Upper lobe of right lung (tissue), 1 donor: ENCODE results near the gene KCNQ5. TPM values are rescaled to one million over a fixed set of nuclear protein-coding genes. Genes with fewer than 3 reads are reported as not detected.

Experiments
- ATAC-seq: fragments of 200-7000 bp; cut with Tn5 transposase; one replicate; pipeline ENCODE4 v1.9.1; 2020; ENCODE audit warnings: mild to moderate bottlenecking, moderate library complexity
- DNase-seq: peaks from one replicate; pipeline ENCODE4 v3.0.0-alpha.2; 2020
- H3K27ac ChIP-seq: fragments of 200-600 bp; one replicate; pipeline ENCODE4 v1.8.0; 2022
- H3K27me3 ChIP-seq: fragments of 200-600 bp; one replicate; pipeline ENCODE4 v1.8.0; 2022; ENCODE audit warnings: mild to moderate bottlenecking
- H3K36me3 ChIP-seq: fragments of 200-600 bp; one replicate; pipeline ENCODE4 v1.8.0; 2022
- H3K4me1 ChIP-seq: fragments of 200-600 bp; one replicate; pipeline ENCODE4 v1.8.0; 2022
- H3K4me3 ChIP-seq: fragments of 200-600 bp; one replicate; pipeline ENCODE4 v1.8.0; 2022; ENCODE audit warnings: mild to moderate bottlenecking
- H3K9me3 ChIP-seq: fragments of 200-600 bp; one replicate; pipeline ENCODE4 v1.8.0; 2022
- intact Hi-C: fragments of 100-400 bp; cut with DNase I; formaldehyde crosslinking; loops from one replicate; pipeline ENCODE4 v1.11.0; 2022
- total RNA-seq: library from RNA; stranded (reverse); fragmentation: NEBNext Ultra II Directional; extraction: Animal tissue kit (Norgen Biotek cat#: 25700); gene quantifications from one replicate; pipeline ENCODE4 v1.2.1, GENCODE V29; 2021
- TF ChIP-seq, protein P1 (sequence below): fragments of 200-600 bp; IDR thresholded peaks from one replicate; pipeline ENCODE4 v1.8.0; 2022; ENCODE audit warnings: antibody characterized with exemption
- donor health status: DM: no; HTN: yes; CAD: no; lungs with severe emphysema.

The KCNQ5 gene
- total RNA-seq, 1 donor from 2014 or later = 1.3 TPM

- Histone ChIP-seq H3K9me3 (no peaks in the 10 kb centered on the region), H3K36me3 (no peaks in the 10 kb centered on the region), H3K27me3 (no peaks in the 10 kb centered on the region), H3K27ac (no peak overlapping the region), H3K4me1 (no peaks in the 10 kb centered on the region), H3K4me3 (no peak overlapping the region)
- TF ChIP-seq, protein P1, sequence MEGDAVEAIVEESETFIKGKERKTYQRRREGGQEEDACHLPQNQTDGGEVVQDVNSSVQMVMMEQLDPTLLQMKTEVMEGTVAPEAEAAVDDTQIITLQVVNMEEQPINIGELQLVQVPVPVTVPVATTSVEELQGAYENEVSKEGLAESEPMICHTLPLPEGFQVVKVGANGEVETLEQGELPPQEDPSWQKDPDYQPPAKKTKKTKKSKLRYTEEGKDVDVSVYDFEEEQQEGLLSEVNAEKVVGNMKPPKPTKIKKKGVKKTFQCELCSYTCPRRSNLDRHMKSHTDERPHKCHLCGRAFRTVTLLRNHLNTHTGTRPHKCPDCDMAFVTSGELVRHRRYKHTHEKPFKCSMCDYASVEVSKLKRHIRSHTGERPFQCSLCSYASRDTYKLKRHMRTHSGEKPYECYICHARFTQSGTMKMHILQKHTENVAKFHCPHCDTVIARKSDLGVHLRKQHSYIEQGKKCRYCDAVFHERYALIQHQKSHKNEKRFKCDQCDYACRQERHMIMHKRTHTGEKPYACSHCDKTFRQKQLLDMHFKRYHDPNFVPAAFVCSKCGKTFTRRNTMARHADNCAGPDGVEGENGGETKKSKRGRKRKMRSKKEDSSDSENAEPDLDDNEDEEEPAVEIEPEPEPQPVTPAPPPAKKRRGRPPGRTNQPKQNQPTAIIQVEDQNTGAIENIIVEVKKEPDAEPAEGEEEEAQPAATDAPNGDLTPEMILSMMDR = no peak
- DNase-seq = no peak
- no peak for ATAC-seq
- intact Hi-C loops = no loop called here
Observed at GRCh38 chr6:72842140-72842539, 220.3 kb downstream of the KCNQ5 start.

- no peak overlapping the region for H3K4me3 ChIP-seq
- H3K9me3 ChIP-seq = no peaks in the 10 kb centered on the region
- no peaks in the 10 kb centered on the region for H3K27me3 ChIP-seq
- ATAC-seq (no peak), DNase-seq (no peak)
- intact Hi-C loops = no loop called here
- TF ChIP-seq, protein P1 = no peak
- H3K36me3 ChIP-seq = no peaks in the 10 kb centered on the region
- no peaks in the 10 kb centered on the region for H3K4me1 ChIP-seq
- no peak overlapping the region for H3K27ac ChIP-seq
Observed at GRCh38 chr6:72844614-72845013, 222.8 kb downstream of the KCNQ5 start.

- no peaks in the 10 kb centered on the region for H3K36me3 ChIP-seq
- H3K4me1 ChIP-seq = no peaks in the 10 kb centered on the region
- H3K9me3 ChIP-seq = no peaks in the 10 kb centered on the region
- H3K4me3 ChIP-seq = no peak overlapping the region
- H3K27me3 ChIP-seq = no peaks in the 10 kb centered on the region
- TF ChIP-seq, protein P1 = no peak
- DNase-seq = no peak
- no peak for ATAC-seq
- intact Hi-C loops = no loop called here
- no peak overlapping the region for H3K27ac ChIP-seq
Observed at GRCh38 chr6:72849346-72849745, 227.5 kb downstream of the KCNQ5 start.

- H3K27me3 ChIP-seq = no peaks in the 10 kb centered on the region
- H3K36me3 ChIP-seq = no peaks in the 10 kb centered on the region
- TF ChIP-seq, protein P1 = no peak
- intact Hi-C loops = no loop called here
- no peaks in the 10 kb centered on the region for H3K9me3 ChIP-seq
- DNase-seq (no peak), ATAC-seq (no peak)
- H3K4me3 ChIP-seq = no peak overlapping the region
- H3K4me1 ChIP-seq = no peaks in the 10 kb centered on the region
- H3K27ac ChIP-seq = no peak overlapping the region
Observed at GRCh38 chr6:72850040-72850439, 228.2 kb downstream of the KCNQ5 start.

DNA sequence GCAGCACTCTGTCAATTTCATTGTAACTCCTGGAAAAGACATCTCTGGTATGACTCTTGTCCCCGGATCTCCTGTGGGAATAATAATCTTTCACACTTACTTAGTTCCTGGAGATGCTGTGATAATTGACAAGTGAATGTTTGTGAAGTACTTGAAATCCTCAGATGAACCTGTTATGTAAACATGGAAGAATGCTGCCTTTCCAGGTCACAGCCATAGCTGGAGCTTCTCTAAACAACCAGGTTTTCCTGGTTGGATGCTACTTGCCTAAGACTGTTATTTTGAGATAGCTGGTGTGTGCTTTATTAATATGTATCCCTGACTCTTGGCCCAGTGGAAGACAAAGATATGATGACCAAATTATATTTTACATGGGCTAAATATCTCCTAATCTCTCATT lies 228.6 kb downstream of the KCNQ5 start:
- H3K36me3 ChIP-seq = no peaks in the 10 kb centered on the region
- TF ChIP-seq, protein P1 = no peak
- no peaks in the 10 kb centered on the region for H3K9me3 ChIP-seq
- DNase-seq (no peak), ATAC-seq (no peak)
- intact Hi-C loops = no loop called here
- H3K27me3 ChIP-seq = no peaks in the 10 kb centered on the region
- H3K27ac ChIP-seq = no peak overlapping the region
- no peak overlapping the region for H3K4me3 ChIP-seq
- H3K4me1 ChIP-seq = no peaks in the 10 kb centered on the region

- Histone ChIP-seq H3K9me3 (no peaks in the 10 kb centered on the region), H3K36me3 (no peaks in the 10 kb centered on the region), H3K27ac (no peak overlapping the region), H3K27me3 (no peaks in the 10 kb centered on the region), H3K4me1 (no peaks in the 10 kb centered on the region), H3K4me3 (no peak overlapping the region)
- ATAC-seq (no peak), DNase-seq (no peak)
- TF ChIP-seq, protein P1 = no peak
- intact Hi-C loops = no loop called here
Observed at GRCh38 chr6:72855471-72855870, 233.6 kb downstream of the KCNQ5 start.
